Adrenal gland (tissue), 12 donors: ENCODE measurements around the gene PPM1D. TPM values are rescaled to one million over a fixed set of nuclear protein-coding genes. Genes with fewer than 3 reads are reported as not detected.
"Not testable (repeated sequence)": the region's sequence is repeated elsewhere in the genome, so short reads cannot be mapped to it uniquely, and the experiment has no call there.

ENCODE experiments used
- DNase-seq, 7 donors: peaks; one replicate each; pipeline ENCODE4 v3.0.0-alpha.2; 2019 to 2020
- H3K27ac ChIP-seq, 5 donors: fragments of 200-600 bp; sonication (generic) in 4 of 5; 1 replicate in 3 of 5; 2 replicates in 2 of 5; pipeline versions ENCODE4 v1.5.1 to v1.8.0; 2016 to 2020; ENCODE audit warnings: mild to moderate bottlenecking in 1 of 5
- H3K27me3 ChIP-seq: fragments of 200-600 bp; 2 replicates; pipeline ENCODE4 v1.8.0; 2021
- H3K36me3 ChIP-seq, 2 donors: fragments of 200-600 bp; replicated peaks in 1 of 2; 1 replicate in 1 of 2; 2 replicates in 1 of 2; pipeline versions ENCODE4 v1.5.1 to v1.8.0; 2018 to 2022
- H3K4me1 ChIP-seq, 2 donors: fragments of 200-600 bp; replicated peaks in 1 of 2; 1 replicate in 1 of 2; 2 replicates in 1 of 2; pipeline versions ENCODE4 v1.5.1 to v1.8.0; 2018 to 2021
- H3K4me3 ChIP-seq, 4 donors: fragments of 200-600 bp; sonication (generic) in 3 of 4; one replicate each; pipeline ENCODE4 v1.5.1; 2016 to 2018
- H3K9me3 ChIP-seq, 3 donors: fragments of 200-600 bp; sonication (generic) in 1 of 3; replicated peaks in 1 of 3; 1 replicate in 2 of 3; 2 replicates in 1 of 3; pipeline versions ENCODE4 v1.5.1 to v1.8.0; 2016 to 2021
- CTCF ChIP-seq, 6 experiments: fragments of 450-650 bp in 4 of 6; fragments of 200-600 bp in 2 of 6; sonication (generic) in 1 of 6; IDR thresholded peaks; 1 replicate in 5 of 6; 2 replicates in 1 of 6; pipeline versions ENCODE4 v1.5.1 to v1.8.0; 2016 to 2021; ENCODE audit warnings: antibody characterized with exemption in 6 of 6, mild to moderate bottlenecking in 2 of 6, moderate library complexity in 1 of 6
- POLR2A ChIP-seq, 2 donors: fragments of 450-650 bp; IDR thresholded peaks; one replicate each; pipeline ENCODE4 v1.6.1; 2017; ENCODE audit warnings: antibody characterized with exemption in 2 of 2, mild to moderate bottlenecking in 2 of 2, moderate library complexity in 1 of 2
- WGBS, 4 donors: extraction: QIAGEN DNeasy Blood & Tissue Kit in 2 of 4; methylation state at CpG; one replicate each; pipeline versions ENCODE4 v1.1.5 to v1.1.7; 2013 to 2017; 5-methylcytosine and 5-hydroxymethylcytosine counted together
- intact Hi-C, 2 donors: fragments of 100-400 bp; cut with DNase I; formaldehyde crosslinking; loops; one replicate each; pipeline versions ENCODE4 v1.14.1 to v1.15.0; 2022 to 2023
- polyA plus RNA-seq, 3 donors: library from polyadenylated mRNA; stranded (reverse); fragments of 200-250 nt in 2 of 3; fragments of 350-450 nt in 1 of 3; fragmentation: Illumina TruSeq in 1 of 3; extraction: RNeasy Lipid Tissue Mini Kit (QIAGEN cat#74804) in 1 of 3; gene quantifications; one replicate each; pipeline ENCODE4 v1.2.3, GENCODE V29; 2013 to 2014
- total RNA-seq, 9 donors: library from RNA; depleted of rRNA in 4 of 9; stranded (reverse); fragments of >200 nt in 4 of 9; fragments of 120-200 nt in 1 of 9; fragmentation: NEBNext Ultra II Directional in 1 of 9; extraction: Animal tissue kit (Norgen Biotek cat#: 25700) in 1 of 9; gene quantifications; one replicate each; pipeline versions ENCODE4 v1.1.0 to v1.2.4, GENCODE V29; 2013 to 2023
- donor health status: healthy with polysubstance abuse.
- donor health status: Bipolar disorder and iron deficiency.
- donor health status: DM: yes; HTN: yes; CAD: no.
- donor health status: DM: no; HTN: no; CAD: no.
- donor health status: DM: no; HTN: no; CAD: no.
- donor health status: DM: yes; HTN: yes; CAD: no.

PPM1D gene
- total and polyA plus RNA-seq, 12 donors: 3.4 to 16.3 (median 8.8) TPM

DNA sequence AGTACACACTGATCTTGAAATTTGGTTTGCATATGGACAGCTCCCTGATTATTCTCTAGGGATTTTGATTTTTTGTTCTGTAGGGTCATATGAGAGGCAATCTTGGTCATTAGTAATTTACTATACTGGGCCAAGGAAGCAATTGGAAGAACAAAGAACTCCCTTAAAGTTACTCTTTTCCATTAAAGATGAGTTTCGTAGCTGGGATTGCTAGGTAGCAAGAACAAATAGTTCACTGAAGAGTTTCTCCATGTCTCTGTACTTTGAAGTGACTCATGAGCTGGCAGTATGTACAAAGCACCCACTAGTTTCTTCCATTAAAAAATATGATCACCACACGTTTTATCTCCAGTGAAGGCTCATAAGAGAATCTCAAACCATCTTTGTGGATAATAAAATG, 71.5 kb downstream of the PPM1D start:
- 38 to 54% (median 49%) methylated on average over 2 of the region's 2 CpGs for WGBS, 4 donors
- TF ChIP-seq POLR2A (IDR thresholded peaks at IDR 0.05): no peak
- no peak for TF ChIP-seq CTCF (IDR thresholded peaks at IDR 0.05)

GRCh38 chr17:60674637-60675036, 74.6 kb downstream of the PPM1D start:
- H3K36me3 ChIP-seq, H3K27me3 ChIP-seq, H3K4me3 ChIP-seq, H3K9me3 ChIP-seq, H3K27ac ChIP-seq, intact Hi-C loops, DNase-seq: not testable (repeated sequence)
- WGBS, 4 donors: 81 to 91% (median 86%) methylated on average over 7 of the region's 7 CpGs
- H3K4me1 ChIP-seq: peaks cover 8 to 15% of the 10 kb centered on the region in 2 donors

More for the DNA sequence above, 71.5 kb downstream of the PPM1D start:
- no peaks in the 10 kb centered on the region for H3K9me3 ChIP-seq
- DNase-seq: no peak
- H3K36me3 ChIP-seq: no peaks in the 10 kb centered on the region
- no peaks in the 10 kb centered on the region for H3K27me3 ChIP-seq
- peaks cover 0 to under 1% of the 10 kb centered on the region in 2 donors for H3K4me1 ChIP-seq
- no peak overlapping the region for H3K27ac ChIP-seq
- intact Hi-C loops: no loop called here
- no peak overlapping the region for H3K4me3 ChIP-seq

- WGBS, 4 donors: 94 to 98% (median 97%) methylated on average over 6 of the region's 6 CpGs
- Histone ChIP-seq H3K27me3 (no peaks in the 10 kb centered on the region), H3K27ac (no peak overlapping the region), H3K4me3 (no peak overlapping the region), H3K36me3 (no peaks in the 10 kb centered on the region), H3K4me1 (peaks cover 8 to 15% of the 10 kb centered on the region in 2 donors), H3K9me3 (no peaks in the 10 kb centered on the region)
- TF ChIP-seq CTCF (IDR thresholded peaks at IDR 0.05) (no peak), POLR2A (IDR thresholded peaks at IDR 0.05) (no peak)
- intact Hi-C loops: no loop called here
- no peak for DNase-seq
Observed at GRCh38 chr17:60675997-60676396, 76.0 kb downstream of the PPM1D start.

DNA sequence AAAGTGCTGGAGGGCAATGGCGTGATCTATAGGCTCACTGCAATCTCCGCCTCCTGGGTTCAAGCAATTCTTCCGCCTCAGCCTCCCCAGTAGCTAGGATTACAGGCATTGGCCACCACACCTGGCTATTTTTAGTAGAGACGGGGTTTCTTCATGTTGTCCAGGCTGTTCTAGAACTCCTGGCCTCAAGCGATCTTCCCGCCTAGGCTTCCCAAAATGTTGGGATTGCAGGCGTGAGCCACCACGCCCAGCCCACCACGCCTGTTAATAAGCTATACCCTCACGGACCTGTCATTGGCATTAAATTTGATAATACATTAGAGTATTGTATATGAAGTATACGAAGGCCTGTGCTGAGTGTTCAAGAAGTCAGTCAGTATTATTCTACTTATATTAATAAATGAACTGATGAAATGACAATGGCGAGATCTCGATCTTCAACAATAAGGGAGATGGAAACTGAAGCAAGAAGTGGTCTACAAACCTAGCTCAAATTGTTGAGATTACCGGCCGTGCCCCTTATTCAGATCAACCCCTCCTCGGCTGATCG, 76.8 kb downstream of the PPM1D start:
- 26 to 31% (median 30%) methylated on average over 17 of the region's 17 CpGs for WGBS, 4 donors
- Histone ChIP-seq H3K27ac (peak overlapping the region in 3 of 5 donors; percentile 58 to 81 (median 76)), H3K4me1 (peaks cover 8 to 15% of the 10 kb centered on the region in 2 donors), H3K9me3 (no peaks in the 10 kb centered on the region), H3K36me3 (no peaks in the 10 kb centered on the region), H3K4me3 (peak overlapping the region in 3 of 4 donors; percentile 29 to 66 (median 64)), H3K27me3 (no peaks in the 10 kb centered on the region)
- DNase-seq: peak in 2 of 7 donors; percentile 4 to 27
- TF ChIP-seq CTCF (IDR thresholded peaks at IDR 0.05): no peak
- peak; percentile 33 to 53 for TF ChIP-seq POLR2A (IDR thresholded peaks at IDR 0.05)
- intact Hi-C loops: no loop called here
